Subcutaneous abdominal adipose tissue (tissue), 5 donors: Measurements from ENCODE around the gene MAPK11.

Experiments
- H3K27ac ChIP-seq: one replicate; pipeline ENCODE4 v1.7.0; 2013; ENCODE audit warnings: low read depth, mild to moderate bottlenecking, inconsistent platforms, low read length, moderate library complexity
- H3K27me3 ChIP-seq, 5 donors: one replicate each; pipeline ENCODE4 v1.7.0; 2013; ENCODE audit warnings: low read length in 5 of 5, inconsistent platforms in 1 of 5; ENCODE audit not compliant: control insufficient read depth in 5 of 5, insufficient read depth in 4 of 5
- H3K36me3 ChIP-seq, 5 donors: one replicate each; pipeline ENCODE4 v1.7.0; 2013; ENCODE audit warnings: low read length in 5 of 5; ENCODE audit not compliant: control insufficient read depth in 5 of 5, insufficient read depth in 5 of 5
- H3K4me1 ChIP-seq, 5 donors: one replicate each; pipeline ENCODE4 v1.7.0; 2013; ENCODE audit warnings: low read length in 5 of 5, mild to moderate bottlenecking in 3 of 5, moderate library complexity in 1 of 5; ENCODE audit not compliant: control insufficient read depth in 5 of 5, insufficient read depth in 5 of 5
- H3K4me3 ChIP-seq, 5 donors: one replicate each; pipeline ENCODE4 v1.7.0; 2013; ENCODE audit warnings: low read length in 5 of 5, low read depth in 1 of 5
- H3K9ac ChIP-seq, 5 donors: one replicate each; pipeline ENCODE4 v1.7.0; 2013; ENCODE audit warnings: low read length in 5 of 5, mild to moderate bottlenecking in 4 of 5, moderate library complexity in 3 of 5
- H3K9me3 ChIP-seq, 5 donors: one replicate each; pipeline ENCODE4 v1.7.0; 2013; ENCODE audit warnings: low read length in 5 of 5; ENCODE audit not compliant: control insufficient read depth in 5 of 5
- donor health status: healthy.
- donor health status: healthy.
- donor health status: healthy.
- donor health status: healthy.
- donor health status: healthy.

The MAPK11 gene

GRCh38 chr22:50220603-50221409, 49.4 kb downstream of the MAPK11 start:
- no peak overlapping the region for H3K27ac ChIP-seq
- H3K27me3 ChIP-seq: no peaks in the 10 kb centered on the region
- no peak overlapping the region for H3K4me3 ChIP-seq
- peaks cover 0 to 96% (median 88%) of the 10 kb centered on the region in 5 donors for H3K36me3 ChIP-seq
- peaks cover 0 to 5% (median 3%) of the 10 kb centered on the region in 5 donors for H3K4me1 ChIP-seq
- H3K9ac ChIP-seq: no peak overlapping the region
- H3K9me3 ChIP-seq: no peaks in the 10 kb centered on the region

GRCh38 chr22:50219800-50220602, 50.2 kb downstream of the MAPK11 start:
- no peak overlapping the region for H3K9ac ChIP-seq
- H3K27ac ChIP-seq: no peak overlapping the region
- peaks cover 0 to 95% (median 87%) of the 10 kb centered on the region in 5 donors for H3K36me3 ChIP-seq

GRCh38 chr22:50218996-50219727, 51.0 kb downstream of the MAPK11 start:
- H3K4me3 ChIP-seq: no peak overlapping the region
- no peak overlapping the region for H3K27ac ChIP-seq
- H3K4me1 ChIP-seq: peaks cover 0 to 12% (median 10%) of the 10 kb centered on the region in 5 donors
- H3K27me3 ChIP-seq: no peaks in the 10 kb centered on the region
- no peak overlapping the region for H3K9ac ChIP-seq
- no peaks in the 10 kb centered on the region for H3K9me3 ChIP-seq
- peaks cover 0 to 95% (median 85%) of the 10 kb centered on the region in 5 donors for H3K36me3 ChIP-seq

More at GRCh38 chr22:50219800-50220602, 50.2 kb downstream of the MAPK11 start:
- no peaks in the 10 kb centered on the region for H3K9me3 ChIP-seq
- no peak overlapping the region for H3K4me3 ChIP-seq
- peaks cover 0 to 10% (median 7%) of the 10 kb centered on the region in 5 donors for H3K4me1 ChIP-seq
- no peaks in the 10 kb centered on the region for H3K27me3 ChIP-seq

- no peak overlapping the region for H3K4me3 ChIP-seq
- no peaks in the 10 kb centered on the region for H3K27me3 ChIP-seq
- no peak overlapping the region for H3K9ac ChIP-seq
- H3K9me3 ChIP-seq: no peaks in the 10 kb centered on the region
- peaks cover 0 to 12% (median 10%) of the 10 kb centered on the region in 5 donors for H3K4me1 ChIP-seq
- no peak overlapping the region for H3K27ac ChIP-seq
- H3K36me3 ChIP-seq: peaks cover 0 to 94% (median 84%) of the 10 kb centered on the region in 5 donors
Measured at GRCh38 chr22:50218153-50218995, 51.8 kb downstream of the MAPK11 start.

- H3K36me3 ChIP-seq: peaks cover 2 to 94% (median 84%) of the 10 kb centered on the region in 5 donors
- no peak overlapping the region for H3K4me3 ChIP-seq
- no peaks in the 10 kb centered on the region for H3K27me3 ChIP-seq
- H3K9me3 ChIP-seq: no peaks in the 10 kb centered on the region
- no peak overlapping the region for H3K9ac ChIP-seq
- peaks cover 0 to 12% (median 10%) of the 10 kb centered on the region in 5 donors for H3K4me1 ChIP-seq
- H3K27ac ChIP-seq: no peak overlapping the region
Measured at GRCh38 chr22:50217543-50218152, 52.5 kb downstream of the MAPK11 start.

GRCh38 chr22:50216684-50217520, 53.3 kb downstream of the MAPK11 start:
- Histone ChIP-seq H3K4me1 (peaks cover 0 to 12% (median 10%) of the 10 kb centered on the region in 5 donors), H3K27ac (no peak overlapping the region), H3K36me3 (peaks cover 4 to 94% (median 82%) of the 10 kb centered on the region in 5 donors), H3K27me3 (no peaks in the 10 kb centered on the region), H3K9me3 (no peaks in the 10 kb centered on the region), H3K4me3 (no peak overlapping the region), H3K9ac (no peak overlapping the region)

- Histone ChIP-seq H3K27ac (no peak overlapping the region), H3K9ac (no peak overlapping the region), H3K4me1 (peaks cover 0 to 12% (median 10%) of the 10 kb centered on the region in 5 donors), H3K9me3 (no peaks in the 10 kb centered on the region), H3K27me3 (no peaks in the 10 kb centered on the region), H3K4me3 (no peak overlapping the region), H3K36me3 (peaks cover 4 to 91% (median 78%) of the 10 kb centered on the region in 5 donors)
Measured at GRCh38 chr22:50216055-50216683, 54.0 kb downstream of the MAPK11 start.

- Histone ChIP-seq H3K9me3 (no peaks in the 10 kb centered on the region), H3K4me1 (peaks cover 0 to 12% (median 10%) of the 10 kb centered on the region in 5 donors), H3K36me3 (peaks cover 4 to 91% (median 78%) of the 10 kb centered on the region in 5 donors), H3K4me3 (no peak overlapping the region), H3K27me3 (no peaks in the 10 kb centered on the region), H3K9ac (no peak overlapping the region), H3K27ac (no peak overlapping the region)
Measured at GRCh38 chr22:50215297-50216054, 54.7 kb downstream of the MAPK11 start.
